Chondrocyte (in vitro differentiated cells): Measurements from ENCODE around the gene CHD8. TPM values are rescaled to one million over a fixed set of nuclear protein-coding genes. Genes with fewer than 3 reads are reported as not detected.

Source experiments
- DNase-seq: peaks from one replicate; pipeline ENCODE4 v3.0.0; 2021; ENCODE audit warnings: mixed read lengths, low spot score
- H3K27ac Mint-ChIP-seq: one replicate; pipeline ENCODE4 v1.8.0; 2021; ENCODE audit warnings: mild to moderate bottlenecking, moderate library complexity, mixed read lengths; ENCODE audit not compliant: unreplicated experiment
- H3K27me3 Mint-ChIP-seq: 2 replicates; pipeline ENCODE4 v1.8.0; 2021; ENCODE audit warnings: low read depth, mixed read lengths
- H3K36me3 Mint-ChIP-seq: 2 replicates; pipeline ENCODE4 v1.8.0; 2021; ENCODE audit warnings: low read depth, mixed read lengths
- H3K4me1 Mint-ChIP-seq: 2 replicates; pipeline ENCODE4 v1.8.0; 2021; ENCODE audit warnings: low read depth, mild to moderate bottlenecking, mixed read lengths
- H3K4me3 Mint-ChIP-seq: one replicate; pipeline ENCODE4 v1.8.0; 2021; ENCODE audit warnings: mild to moderate bottlenecking, moderate library complexity, mixed read lengths; ENCODE audit not compliant: unreplicated experiment
- H3K9me3 Mint-ChIP-seq: 2 replicates; pipeline ENCODE4 v1.8.0; 2021; ENCODE audit warnings: low read depth, mixed read lengths
- CTCF ChIP-seq: fragments of 200-600 bp; sonication (generic); IDR thresholded peaks from 2 replicates; pipeline ENCODE4 v1.5.0; 2021; ENCODE audit warnings: antibody characterized with exemption, mild to moderate bottlenecking, moderate library complexity
- total RNA-seq: library from RNA; stranded (reverse); gene quantifications from 3 replicates; pipeline ENCODE4 v1.2.1, GENCODE V29; 2021

The CHD8 gene
- total RNA-seq, 1 donor from 2014 or later: 69.7 TPM

DNA sequence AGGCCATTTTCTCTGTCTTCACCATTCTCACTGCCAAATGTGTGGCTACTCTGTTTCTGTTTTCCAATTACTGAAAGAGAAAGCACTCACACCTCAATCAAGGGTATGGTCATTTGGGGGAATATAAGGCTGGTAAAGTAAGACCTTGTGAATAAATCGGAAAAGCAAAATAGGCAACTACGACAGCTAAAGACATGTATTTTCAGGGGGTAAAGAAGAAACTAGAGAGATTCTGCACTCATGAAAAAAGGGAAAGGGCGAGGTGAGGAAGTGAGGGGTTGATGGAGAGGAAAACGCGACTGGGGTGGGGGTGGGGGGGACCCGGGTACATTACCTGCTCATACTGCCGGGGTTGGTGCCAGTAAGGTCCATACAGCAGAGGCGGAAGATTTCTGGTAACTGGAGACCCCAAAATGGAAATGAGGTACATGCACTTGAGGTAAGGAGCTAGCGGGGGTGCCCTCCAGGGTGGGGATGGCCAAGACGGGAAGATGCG, 19.3 kb downstream of the CHD8 start:
- DNase-seq: no peak
- no peaks in the 10 kb centered on the region for H3K36me3 Mint-ChIP-seq
- H3K4me3 Mint-ChIP-seq: peak overlapping the region; percentile 81
- H3K9me3 Mint-ChIP-seq: no peaks in the 10 kb centered on the region
- no peak for TF ChIP-seq CTCF
- peaks cover 34% of the 10 kb centered on the region for H3K4me1 Mint-ChIP-seq
- H3K27ac Mint-ChIP-seq: peak overlapping the region; percentile 96
- no peaks in the 10 kb centered on the region for H3K27me3 Mint-ChIP-seq

DNA sequence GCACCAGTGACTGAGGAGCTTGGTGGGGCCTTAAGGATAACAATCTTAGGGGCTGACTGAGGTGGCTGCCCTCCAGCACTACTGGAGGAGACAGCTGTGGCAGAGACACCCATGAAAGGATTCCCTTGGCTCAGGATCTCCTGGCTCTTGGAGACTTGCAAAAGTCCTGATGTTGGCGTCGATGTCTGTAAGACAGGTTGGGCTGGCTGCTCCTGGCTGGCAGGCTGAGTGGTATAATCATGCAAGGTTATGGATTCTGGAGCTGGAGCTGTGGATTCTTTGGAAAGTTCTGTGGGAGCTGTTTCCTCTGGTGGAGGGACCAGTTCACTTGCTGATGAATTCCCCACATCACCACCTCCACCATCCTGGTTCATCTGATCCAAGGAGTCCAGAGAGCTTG, 24.8 kb downstream of the CHD8 start:
- no peak for TF ChIP-seq CTCF
- no peak for DNase-seq
- Mint-ChIP-seq H3K4me3 (no peak overlapping the region), H3K4me1 (peaks cover 27% of the 10 kb centered on the region), H3K27me3 (no peaks in the 10 kb centered on the region), H3K27ac (no peak overlapping the region), H3K36me3 (peaks cover 26% of the 10 kb centered on the region), H3K9me3 (no peaks in the 10 kb centered on the region)

GRCh38 chr14:21428930-21429329, 27.0 kb downstream of the CHD8 start:
- Mint-ChIP-seq H3K9me3 (no peaks in the 10 kb centered on the region), H3K4me3 (no peak overlapping the region), H3K36me3 (peaks cover 37% of the 10 kb centered on the region), H3K27ac (no peak overlapping the region), H3K27me3 (no peaks in the 10 kb centered on the region), H3K4me1 (peaks cover 10% of the 10 kb centered on the region)
- no peak for TF ChIP-seq CTCF
- DNase-seq: no peak

- Mint-ChIP-seq H3K9me3 (no peaks in the 10 kb centered on the region), H3K36me3 (peaks cover 39% of the 10 kb centered on the region), H3K4me1 (peaks cover 5% of the 10 kb centered on the region), H3K27me3 (no peaks in the 10 kb centered on the region), H3K27ac (no peak overlapping the region), H3K4me3 (no peak overlapping the region)
- TF ChIP-seq CTCF: no peak
- DNase-seq: no peak
Observed at GRCh38 chr14:21426692-21427091, 29.2 kb downstream of the CHD8 start.

DNA sequence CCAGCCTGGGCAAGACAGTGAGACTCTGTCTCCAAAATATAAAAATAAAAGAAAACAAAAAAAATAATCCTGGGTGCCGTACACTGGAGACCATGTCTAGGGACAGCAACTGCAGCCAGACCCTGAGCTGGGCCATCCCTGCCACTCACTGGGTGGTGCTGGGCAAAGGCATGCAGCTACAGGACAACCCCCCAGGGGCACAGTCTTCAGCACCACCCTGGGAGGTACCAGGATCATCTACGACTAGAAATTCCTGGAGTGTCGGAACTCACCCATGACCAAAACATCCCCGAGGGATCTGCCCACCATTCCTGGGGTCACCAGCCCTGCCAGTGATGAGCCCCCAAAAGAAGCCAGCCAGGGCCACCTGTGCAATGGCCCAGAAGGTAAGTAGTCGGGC, 36.4 kb downstream of the CHD8 start:
- Mint-ChIP-seq H3K9me3 (no peaks in the 10 kb centered on the region), H3K27me3 (no peaks in the 10 kb centered on the region), H3K27ac (no peak overlapping the region), H3K4me3 (no peak overlapping the region), H3K36me3 (peaks cover 26% of the 10 kb centered on the region), H3K4me1 (no peaks in the 10 kb centered on the region)
- no peak for TF ChIP-seq CTCF
- DNase-seq: no peak
